ENCODE measurements around the gene ATG7.
"Not testable (repeated sequence)": the region's sequence is repeated elsewhere in the genome, so short reads cannot be mapped to it uniquely, and the experiment has no call there.

Gene ATG7

DNA sequence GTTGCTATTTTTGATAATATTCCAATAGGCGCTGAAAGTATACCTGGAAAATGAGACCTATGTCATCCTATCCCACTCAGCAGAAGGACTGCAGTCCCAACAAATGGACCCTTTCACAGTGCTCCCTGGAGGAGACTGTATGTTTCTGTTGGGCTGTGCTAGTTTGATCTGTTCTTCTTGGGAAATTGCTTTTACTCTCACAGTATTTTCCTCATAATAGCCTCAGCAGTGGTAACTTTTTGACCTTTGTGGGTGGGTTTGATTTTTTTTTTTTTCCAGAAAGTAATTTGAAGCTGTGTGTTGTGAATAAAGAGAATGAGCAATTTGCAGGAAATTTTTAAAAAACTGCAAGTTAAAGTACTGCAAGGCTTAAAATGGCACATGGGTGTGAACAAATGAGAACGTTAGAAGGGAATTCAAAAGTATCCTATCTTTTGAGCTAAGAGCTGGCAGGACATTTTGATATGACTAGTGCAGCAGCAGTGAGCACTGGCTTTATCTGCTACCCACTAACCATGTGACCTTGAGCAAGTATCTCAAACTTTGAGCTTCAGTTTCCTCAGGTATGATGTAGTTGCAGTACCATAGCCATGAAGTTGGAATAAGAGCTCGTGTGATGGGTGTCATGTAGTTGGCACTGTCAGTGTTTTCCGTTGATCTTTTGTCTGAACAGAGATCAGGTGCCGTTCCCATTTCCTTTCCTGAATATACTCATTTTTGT lies 118.4 kb downstream of the ATG7 start:
- no peak for DNase-seq (ENCODE audit: low read depth in 2 of 2)

DNA sequence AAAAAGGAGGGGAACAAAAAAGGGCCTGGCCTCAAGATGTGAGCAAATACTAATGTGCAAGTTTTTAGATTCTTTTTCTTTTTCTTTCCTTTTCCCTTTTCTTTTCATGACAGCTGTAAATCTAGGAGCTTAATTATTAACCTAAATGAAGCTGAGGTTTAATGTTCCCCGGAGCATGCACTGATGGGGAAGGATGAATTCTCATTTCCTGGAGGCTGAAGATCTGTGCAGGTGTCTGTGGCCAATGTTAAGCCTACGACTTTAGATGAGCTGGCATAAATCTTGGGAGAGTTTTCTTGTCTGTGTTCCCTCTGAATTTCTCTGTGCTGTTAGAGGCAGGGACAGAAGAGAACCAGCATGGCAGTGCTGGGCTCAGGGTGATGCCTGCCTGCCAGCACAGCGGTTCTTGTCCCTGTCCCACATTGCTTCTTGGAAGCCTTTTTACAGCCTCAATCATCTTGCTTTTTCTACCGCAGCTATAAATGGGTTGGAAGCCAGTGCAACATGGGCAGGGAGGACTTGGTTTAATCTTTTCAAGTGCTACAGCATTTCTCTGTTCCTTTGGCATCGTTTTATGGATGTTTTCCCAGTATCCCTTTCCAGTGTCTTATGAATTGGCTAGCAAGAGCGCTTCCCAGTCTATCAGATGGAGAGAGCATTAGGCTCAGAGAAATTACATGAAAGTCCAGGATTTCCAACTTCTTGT lies 119.1 kb downstream of the ATG7 start:
- no peak for DNase-seq (ENCODE audit: low read depth in 2 of 2)

DNA sequence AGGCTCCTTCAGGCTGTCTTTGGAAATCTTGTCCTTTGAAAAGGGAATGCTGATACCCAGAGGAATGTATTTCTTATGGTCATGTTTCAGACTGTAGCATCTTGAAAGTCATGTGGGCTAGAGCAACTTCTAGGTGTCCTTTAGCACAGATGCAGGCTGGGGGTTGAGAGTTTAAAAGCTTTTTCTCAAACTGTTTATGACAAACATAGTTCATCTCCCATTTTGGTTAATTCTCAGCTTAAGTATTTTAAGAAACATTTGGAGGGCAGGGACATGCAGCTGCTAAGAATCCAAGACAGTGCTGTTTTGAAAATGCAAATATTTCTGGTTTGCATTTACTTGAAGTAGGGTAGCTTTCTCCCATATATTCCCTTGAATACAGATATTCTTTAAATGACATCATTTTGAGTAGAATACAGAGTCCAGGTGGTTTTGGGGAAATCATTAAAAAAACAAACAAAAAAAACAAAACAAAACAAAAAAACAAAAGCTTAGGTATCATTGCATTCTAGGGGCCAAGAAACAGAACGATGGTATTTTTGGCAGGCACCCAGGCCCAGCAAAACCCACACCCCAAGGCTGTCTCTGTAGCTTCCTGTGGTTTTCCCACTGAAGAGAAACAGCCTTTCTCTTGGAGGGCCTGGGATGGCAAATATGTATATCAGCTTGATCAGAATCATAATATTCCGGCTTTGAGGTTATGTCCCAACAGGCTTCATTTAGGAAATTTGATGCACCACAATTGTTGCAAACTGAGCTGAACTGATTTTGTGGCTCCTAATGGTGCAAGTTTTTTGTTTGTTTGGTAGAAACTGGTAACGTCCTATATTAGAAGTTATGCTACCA lies 120.0 kb downstream of the ATG7 start:
- DNase-seq (ENCODE audit: low read depth in 2 of 2), result no peak

DNA sequence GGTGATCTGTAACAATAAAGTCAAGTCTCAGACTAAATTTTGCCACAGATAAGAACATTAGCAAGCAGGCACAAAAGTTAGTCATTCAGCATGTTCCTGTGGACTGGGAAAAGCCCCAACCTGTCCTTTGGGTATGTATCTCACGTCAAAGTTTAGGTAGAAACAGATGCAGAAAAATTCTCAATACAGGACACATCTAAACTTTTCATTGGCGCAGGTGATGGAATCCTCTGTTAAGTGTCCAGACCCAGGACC lies 120.6 kb downstream of the ATG7 start:
- DNase-seq (ENCODE audit: low read depth in 2 of 2), result no peak

DNA sequence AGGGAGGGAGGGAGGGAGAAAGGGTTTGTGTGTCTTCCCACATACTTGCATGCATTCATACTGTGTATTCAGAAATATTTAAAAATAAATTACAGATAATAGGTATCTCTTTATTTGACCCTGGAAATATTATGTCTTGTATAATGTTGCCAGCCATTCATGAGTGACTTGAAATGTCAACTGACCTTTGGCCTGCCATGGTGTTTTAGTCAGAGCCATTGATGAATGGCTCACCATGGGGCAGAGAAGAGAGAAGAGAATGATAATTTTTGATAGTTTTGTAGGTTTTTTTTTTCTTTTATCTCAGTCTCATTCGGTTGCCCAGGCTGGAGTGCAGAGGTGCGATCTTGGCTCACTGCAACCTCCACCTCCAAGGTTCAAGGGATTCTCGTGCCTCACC lies 121.2 kb downstream of the ATG7 start:
- no peak for DNase-seq (ENCODE audit: low read depth in 2 of 2)

DNA sequence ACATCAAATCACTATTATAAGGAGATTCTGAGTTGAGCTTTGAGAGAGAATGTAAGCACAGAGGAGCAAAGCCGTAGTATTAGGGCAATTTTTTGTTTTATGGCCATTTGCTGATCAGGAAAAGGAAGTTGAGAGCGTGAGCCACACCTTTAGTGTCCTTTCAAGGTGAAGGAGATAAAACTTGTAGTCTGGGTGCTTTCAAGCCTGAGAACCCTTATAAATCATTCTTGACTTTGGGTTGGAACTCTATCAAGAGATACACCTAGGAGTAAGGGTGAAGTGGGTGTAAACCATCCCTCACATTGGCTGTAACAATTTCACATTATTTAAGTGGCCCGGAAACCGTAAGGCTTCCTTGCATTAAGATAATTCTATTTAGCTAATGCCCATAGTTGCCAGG lies 122.2 kb downstream of the ATG7 start:
- DNase-seq (ENCODE audit: low read depth in 2 of 2), result no peak

DNA sequence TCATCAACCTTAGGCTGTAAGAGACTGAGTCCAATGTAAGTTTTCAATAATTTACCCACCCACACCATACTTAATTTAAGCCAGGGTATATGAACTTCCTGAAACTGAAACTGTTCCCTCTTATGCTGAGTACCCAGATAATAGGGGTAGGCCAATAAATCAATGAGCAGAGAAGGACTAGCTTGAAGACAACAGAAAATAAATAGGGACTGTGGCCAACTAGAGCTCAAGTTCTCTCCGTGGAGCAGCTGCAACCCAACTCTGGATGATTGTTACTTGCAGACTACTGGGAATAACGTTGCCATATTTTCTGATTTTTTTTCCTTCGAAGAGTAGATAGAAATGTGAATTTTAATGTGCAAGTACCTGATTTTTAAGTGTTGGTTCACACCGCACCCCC lies 128.0 kb downstream of the ATG7 start:
- DNase-seq (ENCODE audit: low read depth in 2 of 2), result no peak

DNA sequence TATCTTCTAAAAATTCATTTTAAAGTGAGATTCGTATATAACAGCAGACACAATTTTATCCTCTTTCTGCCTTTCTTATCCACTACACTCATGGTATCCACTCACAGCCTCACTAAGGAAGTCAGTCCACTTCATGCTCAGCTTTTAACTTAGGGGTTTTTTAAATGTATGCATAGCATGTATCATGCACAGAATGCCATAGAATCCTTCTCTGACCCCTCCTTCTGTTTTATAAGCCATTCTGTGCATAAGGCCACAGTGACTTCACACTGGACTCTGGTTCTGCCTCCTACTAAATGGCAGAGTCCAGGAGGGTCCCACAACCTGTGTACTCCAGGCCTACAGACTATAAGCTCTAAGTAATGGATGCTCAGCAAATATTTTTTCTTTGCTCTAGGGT lies 129.2 kb downstream of the ATG7 start:
- no peak for DNase-seq (ENCODE audit: low read depth in 2 of 2)

DNA sequence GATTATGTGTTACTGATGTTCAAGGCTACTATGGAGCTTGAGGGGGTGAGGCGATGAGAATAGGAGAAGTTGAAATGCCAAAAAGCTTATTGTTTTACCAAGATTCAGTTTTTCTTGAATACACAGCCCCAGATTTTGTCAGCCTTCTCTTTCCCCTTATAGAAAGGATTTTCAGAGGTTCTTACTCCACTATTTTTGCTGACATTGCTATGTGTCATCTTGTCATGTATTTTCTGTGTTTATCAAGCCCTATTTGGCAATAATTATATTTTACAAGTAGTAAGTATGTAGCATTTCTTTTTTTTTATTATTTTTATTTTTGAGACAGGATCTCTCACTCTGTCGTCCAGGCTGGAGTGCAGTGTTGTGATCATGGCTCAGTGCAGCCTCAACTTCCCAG lies 133.1 kb downstream of the ATG7 start:
- DNase-seq (ENCODE audit: low read depth in 2 of 2), result no peak

DNA sequence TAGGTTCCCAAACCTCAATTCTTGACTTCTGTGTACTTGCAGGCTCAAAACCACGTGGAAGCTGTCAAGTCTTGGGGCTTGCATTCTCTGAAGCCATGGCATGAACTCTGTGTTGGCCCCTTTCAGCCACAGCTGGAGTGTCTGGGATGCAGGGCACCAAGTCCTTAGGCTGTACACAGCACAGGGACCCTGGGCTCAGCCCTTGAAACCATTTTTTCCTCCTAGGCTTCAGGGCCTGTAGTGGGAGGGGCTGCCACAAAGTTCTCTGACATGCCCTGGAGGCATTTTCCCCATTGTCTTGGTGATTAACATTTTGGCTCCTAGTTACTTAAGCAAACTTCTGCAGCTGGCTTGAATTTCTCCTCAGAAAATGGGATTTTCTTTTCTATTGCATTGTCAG lies 135.4 kb downstream of the ATG7 start:
- DNase-seq (ENCODE audit: low read depth in 2 of 2), result no peak

DNA sequence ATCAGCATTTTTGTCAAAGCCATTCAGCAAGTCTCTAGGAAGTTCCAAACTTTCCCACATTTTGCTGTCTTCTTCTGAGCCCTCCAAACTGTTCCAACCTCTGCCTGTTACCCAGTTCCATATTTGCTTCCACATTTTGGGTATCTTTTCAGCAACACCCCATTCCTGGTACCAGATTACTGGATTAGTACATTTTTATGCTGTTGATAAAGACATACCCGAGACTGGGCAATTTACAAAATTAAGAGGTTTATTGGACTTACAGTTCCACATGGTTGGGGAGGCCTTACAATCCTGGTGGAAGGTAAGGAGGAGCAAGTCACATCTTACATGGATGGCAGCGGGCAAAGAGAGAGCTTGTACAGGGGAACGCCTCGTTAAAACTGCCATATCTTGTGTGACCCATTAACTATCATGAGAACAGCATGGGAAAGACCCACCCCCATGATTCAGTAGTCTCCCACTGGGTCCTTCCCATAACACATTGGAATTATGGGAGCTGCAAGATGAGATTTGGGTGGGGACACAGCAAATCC lies 136.2 kb downstream of the ATG7 start:
- not testable (repeated sequence) for DNase-seq (ENCODE audit: low read depth in 2 of 2)

DNA sequence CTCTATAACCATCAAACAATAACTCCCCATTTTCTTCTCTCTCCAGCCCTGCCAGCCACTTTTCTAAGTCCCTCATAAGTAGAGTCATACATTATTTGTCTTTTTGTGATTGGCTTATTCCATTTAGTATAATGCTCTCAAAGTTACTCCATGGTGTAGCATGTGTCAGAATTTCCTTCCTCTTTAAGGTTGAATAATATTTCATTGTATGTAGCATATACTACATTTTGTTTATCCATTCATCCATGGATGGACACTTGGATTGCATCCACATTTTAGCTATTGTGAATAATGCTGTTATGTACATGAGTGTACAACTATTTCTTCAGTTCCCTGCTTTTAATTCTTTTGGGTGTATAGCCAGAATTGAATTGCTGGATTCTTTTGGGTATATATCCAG lies 138.4 kb downstream of the ATG7 start:
- no peak for DNase-seq (ENCODE audit: low read depth in 2 of 2)

DNA sequence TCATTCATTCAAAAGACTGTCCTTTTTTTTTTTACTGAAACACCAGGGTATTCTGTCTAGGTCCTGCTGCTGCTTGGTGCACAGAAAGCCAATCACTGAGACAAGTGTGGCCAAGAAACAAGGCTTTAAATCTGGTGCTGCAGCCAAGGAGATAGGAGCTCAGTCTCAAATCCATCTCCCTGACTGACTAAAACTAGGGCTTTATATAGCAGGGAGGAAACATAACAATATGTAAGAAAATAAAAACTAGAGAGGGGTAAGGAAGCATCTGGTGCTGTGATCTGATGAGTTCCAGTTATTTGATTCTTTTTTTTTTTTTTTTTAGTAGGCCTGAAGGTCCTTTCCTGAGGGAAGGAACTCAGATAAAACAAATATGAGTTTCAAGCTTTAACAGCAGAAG lies 139.8 kb downstream of the ATG7 start:
- DNase-seq (ENCODE audit: low read depth in 2 of 2), result no peak

DNA sequence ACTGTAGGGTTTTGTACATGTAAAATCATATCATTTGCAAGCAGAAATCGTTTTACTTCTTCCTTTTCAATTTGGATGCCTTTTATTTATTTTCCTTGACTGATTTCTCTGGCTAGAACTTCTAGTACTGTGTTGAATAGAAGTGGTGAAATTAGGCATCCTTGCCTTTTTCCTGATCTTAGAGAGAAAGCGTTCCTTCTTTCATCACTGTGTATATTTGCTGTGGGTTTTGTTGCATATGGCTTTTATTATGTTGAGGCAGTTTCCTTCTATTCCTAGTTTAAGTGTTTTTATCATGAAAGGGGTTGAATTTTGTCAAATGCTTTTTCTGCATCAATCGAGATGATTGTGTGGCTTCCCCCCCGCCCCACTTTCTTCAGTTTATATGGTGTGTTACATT lies 140.9 kb downstream of the ATG7 start:
- no peak for DNase-seq (ENCODE audit: low read depth in 2 of 2)

DNA sequence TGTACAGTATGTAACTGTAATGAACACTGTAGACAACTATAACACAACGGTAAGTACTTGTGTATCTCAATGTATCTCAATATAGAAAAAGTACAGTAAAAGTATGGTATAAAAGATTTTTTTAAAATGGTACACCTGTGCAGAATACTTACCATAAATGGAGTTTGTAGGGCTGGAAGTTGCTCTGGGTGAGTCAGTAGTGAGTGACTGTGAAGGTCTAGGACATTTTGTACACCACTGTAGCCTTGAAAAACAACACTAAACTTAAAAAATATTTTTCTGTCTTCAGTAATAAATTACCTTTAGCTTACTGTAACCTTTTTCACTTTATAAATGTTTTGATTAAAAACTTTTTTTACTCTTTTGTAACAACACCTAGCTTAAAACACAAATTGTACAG lies 142.9 kb downstream of the ATG7 start:
- no peak for DNase-seq (ENCODE audit: low read depth in 2 of 2)

DNA sequence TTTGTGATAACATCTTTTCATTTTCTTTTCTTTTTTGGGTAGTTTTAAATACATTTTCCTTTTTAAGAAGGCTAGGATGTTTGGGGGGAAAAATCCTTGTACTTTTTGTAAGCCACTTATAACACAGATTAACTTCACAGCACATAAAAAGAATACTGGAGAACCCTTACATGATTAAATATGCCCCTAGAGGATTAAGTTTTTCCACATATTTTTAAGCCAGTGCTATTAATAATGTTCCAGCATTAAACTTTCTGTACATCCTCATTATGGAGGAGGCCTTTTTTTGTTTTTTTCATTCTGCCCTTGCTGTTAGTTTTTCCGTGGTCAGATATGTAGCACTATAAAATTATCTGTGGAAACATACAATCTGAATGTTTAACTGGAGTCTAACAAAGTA lies 147.9 kb downstream of the ATG7 start:
- DNase-seq (ENCODE audit: low read depth in 2 of 2), result no peak

DNA sequence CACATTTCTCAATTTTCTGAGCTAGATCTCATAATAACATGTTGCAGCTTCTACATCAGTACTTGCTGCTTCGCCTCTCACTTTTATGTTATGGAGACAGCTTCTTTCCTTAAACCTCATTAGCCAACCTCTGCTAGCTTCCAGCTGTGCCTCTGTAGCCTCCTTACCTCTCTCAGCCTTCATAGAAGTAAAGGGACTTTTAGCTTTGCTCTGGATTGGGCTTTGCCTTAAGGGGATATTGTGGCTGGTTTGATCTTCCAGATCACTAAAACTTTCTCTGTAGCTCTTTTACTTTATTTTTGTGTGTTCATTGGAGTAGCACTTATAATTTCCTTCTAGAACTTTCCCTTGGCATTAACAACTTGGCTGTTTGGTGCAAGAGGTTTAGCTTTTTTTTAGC lies 150.1 kb downstream of the ATG7 start:
- DNase-seq (ENCODE audit: low read depth in 2 of 2), result no peak

DNA sequence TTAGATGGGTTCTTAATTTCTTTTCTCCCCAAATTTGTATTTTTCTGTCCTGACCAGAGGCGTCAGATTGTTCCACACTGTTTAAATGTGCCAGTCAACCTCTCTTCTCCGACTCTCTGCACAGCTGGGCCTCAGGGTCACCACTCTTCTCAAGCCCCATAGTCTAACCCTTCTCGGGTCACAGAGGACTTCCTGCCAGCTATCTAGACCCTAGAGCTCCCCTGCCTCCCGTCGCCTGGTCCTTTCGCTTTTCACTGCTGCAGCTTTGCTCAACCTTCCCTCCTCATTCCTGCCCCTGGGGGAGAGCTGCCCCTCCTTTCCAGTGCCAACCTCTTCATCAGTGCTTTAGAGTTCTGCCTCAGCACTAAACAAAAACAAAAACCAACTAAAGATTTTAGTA lies 151.7 kb downstream of the ATG7 start:
- DNase-seq (ENCODE audit: low read depth in 2 of 2), result no peak

DNA sequence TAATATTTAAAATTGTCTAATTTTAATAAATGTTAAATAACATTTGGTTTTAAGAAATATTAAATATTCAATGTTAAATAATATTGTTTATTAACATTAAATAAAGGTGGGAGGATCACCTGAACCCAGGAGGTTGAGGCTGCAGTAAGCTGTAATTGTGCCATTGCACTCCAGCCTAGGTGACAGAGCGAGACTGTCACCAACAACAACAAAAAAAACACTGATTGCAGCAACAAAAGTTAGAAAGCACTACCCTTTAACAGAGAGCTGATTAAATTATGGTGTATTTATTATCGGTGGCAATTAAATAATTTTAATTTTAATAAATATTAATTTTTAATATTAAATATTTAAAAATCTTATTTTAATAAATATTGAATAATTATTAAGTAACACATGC lies 152.1 kb downstream of the ATG7 start:
- DNase-seq (ENCODE audit: low read depth in 2 of 2), result no peak

DNA sequence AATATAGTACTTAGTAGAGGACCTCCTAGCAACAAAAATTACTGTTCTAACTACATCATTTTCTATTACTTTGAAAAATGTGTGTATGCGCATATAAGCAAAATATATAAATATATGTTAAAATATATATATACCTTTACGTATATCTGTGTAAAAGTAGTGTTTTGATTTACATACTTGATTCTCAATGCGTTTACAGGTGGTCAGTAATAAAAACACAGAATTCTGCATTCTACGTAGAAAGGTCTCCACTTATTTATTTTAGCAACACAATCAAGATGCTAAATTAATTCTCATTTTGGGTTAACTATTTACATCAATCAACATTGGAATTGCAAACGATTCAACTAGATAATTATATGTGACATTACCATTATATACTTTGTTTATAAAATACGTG lies 158.0 kb downstream of the ATG7 start:
- DNase-seq (ENCODE audit: low read depth in 2 of 2), result no peak

DNA sequence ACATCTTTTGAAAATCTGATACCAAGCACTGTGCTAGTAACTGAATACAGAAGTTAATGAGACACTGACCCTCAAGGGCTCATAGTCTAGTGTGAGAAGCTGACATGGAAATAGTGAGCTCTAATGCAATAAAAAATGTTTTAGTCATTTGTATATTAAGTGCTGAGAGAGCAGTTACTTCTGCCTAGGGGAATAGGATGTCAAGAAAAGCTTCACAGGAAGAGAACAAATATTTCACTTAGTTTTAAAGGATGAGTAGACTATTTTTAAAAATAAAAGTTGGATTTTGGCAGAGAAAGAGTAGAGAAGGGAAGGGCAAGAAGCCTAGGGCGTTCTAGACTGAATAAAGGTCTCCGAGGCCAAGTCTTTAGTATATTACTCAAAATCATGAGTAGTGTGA lies 158.4 kb downstream of the ATG7 start:
- no peak for DNase-seq (ENCODE audit: low read depth in 2 of 2)

DNA sequence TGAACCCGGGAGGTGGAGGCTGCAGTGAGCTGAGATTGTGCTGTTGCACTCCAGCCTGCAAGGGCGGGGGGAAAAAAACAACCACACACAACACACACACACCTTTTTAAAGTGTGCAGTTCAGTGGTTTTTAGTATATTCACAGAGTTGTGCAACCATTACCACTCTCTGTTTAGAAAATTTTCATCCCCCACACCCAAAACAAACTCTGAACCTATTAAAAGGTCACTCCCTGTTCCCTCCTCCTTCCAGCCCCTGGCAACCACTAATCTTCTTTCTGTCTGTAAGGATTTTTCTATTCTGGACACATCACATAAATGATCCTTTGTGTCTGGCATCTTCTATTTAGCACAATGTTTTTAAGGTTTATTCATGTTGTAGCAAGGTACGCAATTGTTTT lies 159.1 kb downstream of the ATG7 start:
- DNase-seq (ENCODE audit: low read depth in 2 of 2), result no peak

DNA sequence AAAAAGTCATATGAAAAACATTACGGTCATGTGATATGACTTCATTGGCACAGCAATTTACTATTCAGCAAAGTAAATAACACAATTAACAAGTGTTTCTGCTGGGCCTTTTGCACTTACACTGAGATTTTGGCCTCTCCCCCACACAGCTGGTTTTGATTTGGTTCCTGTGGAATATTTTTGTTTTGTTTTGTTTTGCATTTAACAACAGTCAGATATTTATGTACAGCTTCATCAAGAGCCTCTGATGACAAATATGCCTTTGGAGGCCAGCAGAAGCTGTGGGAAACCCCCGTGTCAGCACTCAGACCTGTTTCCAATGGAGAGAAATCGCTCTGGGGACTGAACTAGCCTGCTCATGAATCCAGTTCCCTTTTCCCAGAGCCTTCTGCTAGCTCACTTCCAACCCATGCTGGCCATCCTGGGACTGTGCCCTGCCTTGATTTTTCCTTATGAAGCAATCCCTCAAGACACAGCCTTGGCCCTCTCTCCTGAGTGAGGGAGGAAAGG lies 161.9 kb downstream of the ATG7 start:
- no peak for DNase-seq (ENCODE audit: low read depth in 2 of 2)

Measured in stimulated activated CD8-positive, alpha-beta memory T cell treated with anti-CD3 and anti-CD28 coated beads, Interleukin-15, amount 100 ng/mL, for 4 hours (primary cell).